Stimulated activated CD4-positive, alpha-beta T cell treated with anti-CD3 and anti-CD28 coated beads, Interleukin-4, amount 100 ng/mL, for 48 hours (primary cell): ENCODE data around the gene SEC14L5.

ENCODE experiments used
- DNase-seq, 2 donors: peaks; one replicate each; pipeline ENCODE4 v3.0.0-alpha.2; 2020; ENCODE audit warnings: low read depth in 2 of 2

SEC14L5 gene

GRCh38 chr16:4957720-4958509, at the start of gene SEC14L5:
SEC14L5 (plus strand) TSS chr16:4958330; CDS start chr16:4959324, 994 bp downstream.
- peak; percentile 92 to 97 for DNase-seq

DNA sequence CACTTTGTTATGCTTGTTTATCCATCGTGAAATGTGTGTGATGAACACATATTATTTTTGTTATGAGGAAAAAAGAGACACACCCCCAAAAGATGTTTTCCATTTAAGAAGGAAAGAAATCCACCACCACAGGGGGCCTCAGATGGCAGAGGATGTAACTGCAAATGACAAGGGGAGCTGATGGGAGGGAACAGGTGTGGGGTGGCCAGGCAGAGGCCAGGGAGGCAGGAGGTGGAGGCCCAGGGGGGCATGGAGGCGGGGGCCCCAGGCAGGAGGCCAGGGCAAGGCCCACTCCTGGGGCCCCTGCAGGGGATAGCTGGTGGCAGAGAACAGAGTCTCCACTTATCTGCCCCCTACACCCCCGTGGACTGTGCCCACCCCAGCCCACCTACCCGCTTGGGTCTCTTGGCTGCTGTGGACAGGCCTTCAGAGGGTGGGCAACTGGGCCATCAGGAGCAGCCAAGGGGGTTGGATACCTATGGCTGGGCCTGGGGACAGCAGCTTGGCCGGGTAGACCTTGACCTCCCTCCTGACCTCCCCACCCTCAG, 49.2 kb upstream of the SEC14L5 start:
- no peak for DNase-seq

GRCh38 chr16:4909825-4910224, 48.3 kb upstream of the SEC14L5 start:
- DNase-seq: no peak

GRCh38 chr16:4910828-4911227, 47.3 kb upstream of the SEC14L5 start:
- no peak for DNase-seq

- DNase-seq: no peak
Measured at GRCh38 chr16:4911970-4912386, 46.2 kb upstream of the SEC14L5 start.

DNA sequence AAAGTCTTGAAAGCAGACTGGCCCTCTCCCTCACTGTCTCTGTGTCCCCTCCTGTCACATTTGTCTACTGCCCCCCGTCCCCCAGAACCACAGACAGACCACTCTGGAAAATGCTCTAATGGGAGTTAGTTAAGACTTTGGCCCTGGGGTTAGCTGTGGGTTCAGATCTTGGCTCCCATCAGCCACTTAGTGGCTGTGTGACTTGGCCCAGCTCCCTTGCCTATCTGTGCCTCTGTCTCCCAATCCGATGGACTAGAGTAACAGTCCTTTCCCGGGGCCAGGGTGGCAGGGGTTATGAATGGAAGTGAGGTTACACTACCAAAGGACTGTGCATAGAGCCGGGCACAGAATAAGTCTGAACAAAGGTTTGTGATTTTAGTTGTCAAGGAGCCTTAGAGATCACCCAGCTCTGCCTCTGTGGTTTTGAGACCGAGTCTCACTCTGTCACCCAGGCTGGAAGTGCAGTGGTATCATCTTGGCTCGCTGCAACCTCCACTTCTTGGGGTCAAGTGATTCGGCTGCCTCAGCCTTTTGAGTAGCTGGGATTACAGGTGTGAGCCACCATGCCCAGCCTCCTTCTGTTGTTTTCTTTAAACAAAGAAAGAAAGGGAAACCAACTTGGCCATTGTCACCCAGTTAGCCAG, 44.9 kb upstream of the SEC14L5 start:
- no peak for DNase-seq

GRCh38 chr16:4913774-4914525, 44.2 kb upstream of the SEC14L5 start:
- DNase-seq: no peak

DNA sequence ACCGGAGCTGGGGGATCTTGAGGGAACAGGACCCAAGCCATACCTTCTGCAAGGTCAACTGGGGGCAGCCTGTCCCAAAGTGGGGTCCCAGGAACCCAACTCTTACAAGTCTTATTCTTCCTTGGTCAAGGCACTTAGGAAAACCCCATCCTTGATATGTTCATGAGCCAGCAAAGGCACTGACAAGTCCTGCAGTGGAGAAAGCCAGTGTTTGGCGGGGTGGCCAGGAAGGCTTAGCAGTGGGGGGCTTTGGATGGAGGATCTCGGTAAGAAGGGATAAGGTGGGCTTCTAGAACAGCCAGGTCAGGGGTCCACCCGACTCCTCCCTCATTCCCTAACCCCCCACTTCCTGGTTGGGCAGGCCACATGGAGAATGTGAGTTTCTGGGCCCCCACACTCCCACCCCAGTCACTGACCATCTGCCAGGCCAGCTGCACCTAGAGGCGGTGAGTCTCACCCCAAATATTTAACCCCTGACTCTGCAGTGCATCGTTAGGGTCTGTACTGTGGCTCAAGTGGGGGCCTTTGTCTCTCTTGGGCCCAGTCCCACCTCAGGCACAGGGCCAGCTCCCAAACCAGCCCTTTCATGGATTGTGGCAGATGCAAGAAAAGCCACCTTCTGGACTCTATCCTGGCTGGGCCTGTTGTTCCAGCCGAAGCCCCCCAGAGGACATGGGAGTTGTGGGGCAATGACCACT, 43.5 kb upstream of the SEC14L5 start:
- no peak for DNase-seq

GRCh38 chr16:4915226-4915761, 42.8 kb upstream of the SEC14L5 start:
- no peak for DNase-seq

DNA sequence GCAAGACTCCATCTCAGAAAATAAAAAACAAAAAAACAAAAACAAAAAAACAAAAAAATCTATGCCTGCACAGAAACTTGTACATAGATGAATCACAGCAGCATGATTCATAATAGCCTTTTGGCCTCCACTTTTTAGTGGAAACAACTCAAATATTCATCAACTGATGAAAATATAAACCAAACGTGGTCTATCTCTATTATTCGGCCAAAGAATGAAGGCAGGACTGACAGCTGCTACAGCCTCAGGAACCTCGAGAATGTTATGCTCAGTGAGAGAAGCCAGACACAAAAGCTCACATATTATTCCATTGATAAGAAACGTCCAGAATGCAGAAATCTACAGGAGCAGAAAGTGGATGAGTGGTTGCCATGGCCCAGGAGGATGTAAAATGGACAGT, 41.0 kb upstream of the SEC14L5 start:
- no peak for DNase-seq

- no peak for DNase-seq
Measured at GRCh38 chr16:4918781-4919251, 39.3 kb upstream of the SEC14L5 start.

DNA sequence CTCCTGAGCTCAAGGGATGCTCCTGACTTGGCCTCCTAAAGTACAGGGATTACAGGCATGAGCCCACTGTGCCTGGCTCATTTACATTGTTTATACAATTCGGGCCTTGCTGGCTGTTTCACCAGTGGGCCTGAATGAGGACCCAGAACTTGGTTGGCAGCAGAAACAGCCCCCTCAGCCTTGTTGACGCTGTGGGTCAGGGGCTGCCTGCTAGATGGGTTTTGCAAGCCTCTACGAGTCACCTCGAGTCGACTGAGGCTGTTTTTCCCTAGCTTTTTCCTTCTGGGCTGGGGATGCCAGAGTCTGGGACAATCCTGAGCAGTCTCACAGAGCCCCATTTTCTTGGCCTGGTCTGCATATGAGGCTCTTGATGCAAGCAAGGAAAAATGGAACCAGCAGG, 37.3 kb upstream of the SEC14L5 start:
- DNase-seq: no peak

DNA sequence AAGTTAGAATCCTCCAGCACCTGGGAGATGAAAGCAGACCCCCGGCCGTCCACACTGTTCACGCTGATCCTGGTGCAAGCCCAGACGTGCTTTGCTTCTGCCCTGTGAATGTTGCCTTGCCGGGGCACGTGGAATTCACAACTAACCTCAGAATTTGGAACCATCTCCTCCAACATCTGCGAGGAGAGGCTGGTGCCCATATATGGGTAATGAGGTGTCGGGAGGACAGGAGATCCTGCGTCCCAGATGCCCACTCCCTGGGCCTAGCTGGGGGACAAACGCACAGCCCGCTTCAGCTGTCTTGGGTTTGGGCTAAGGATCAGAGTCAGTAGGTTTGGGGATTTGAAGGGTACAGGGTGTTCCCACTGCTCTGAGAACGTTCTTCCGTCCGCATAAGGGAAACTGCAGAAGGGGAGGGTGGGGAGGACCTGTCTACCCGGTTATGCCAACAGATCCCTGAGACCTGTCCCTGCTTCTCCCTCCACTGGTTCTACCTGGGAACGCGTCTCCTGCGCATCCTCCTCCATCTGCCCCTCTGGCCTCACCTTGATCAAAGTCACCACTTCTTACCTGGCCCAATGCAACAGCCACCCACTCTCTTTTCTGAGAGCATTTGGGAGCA, 35.3 kb upstream of the SEC14L5 start:
- DNase-seq: no peak

- no peak for DNase-seq
Measured at GRCh38 chr16:4923853-4924252, 34.3 kb upstream of the SEC14L5 start.

GRCh38 chr16:4924593-4925292, 33.4 kb upstream of the SEC14L5 start:
- no peak for DNase-seq

GRCh38 chr16:4925293-4925607, 32.9 kb upstream of the SEC14L5 start:
- DNase-seq: no peak

GRCh38 chr16:4925791-4926190, 32.3 kb upstream of the SEC14L5 start:
- no peak for DNase-seq

- DNase-seq: no peak
Measured at GRCh38 chr16:4926928-4927327, 31.2 kb upstream of the SEC14L5 start.

- DNase-seq: no peak
Measured at GRCh38 chr16:4927661-4928060, 30.5 kb upstream of the SEC14L5 start.

GRCh38 chr16:4928227-4928626, 29.9 kb upstream of the SEC14L5 start:
- no peak for DNase-seq
